ENCODE data around the gene INTS3.

DNA sequence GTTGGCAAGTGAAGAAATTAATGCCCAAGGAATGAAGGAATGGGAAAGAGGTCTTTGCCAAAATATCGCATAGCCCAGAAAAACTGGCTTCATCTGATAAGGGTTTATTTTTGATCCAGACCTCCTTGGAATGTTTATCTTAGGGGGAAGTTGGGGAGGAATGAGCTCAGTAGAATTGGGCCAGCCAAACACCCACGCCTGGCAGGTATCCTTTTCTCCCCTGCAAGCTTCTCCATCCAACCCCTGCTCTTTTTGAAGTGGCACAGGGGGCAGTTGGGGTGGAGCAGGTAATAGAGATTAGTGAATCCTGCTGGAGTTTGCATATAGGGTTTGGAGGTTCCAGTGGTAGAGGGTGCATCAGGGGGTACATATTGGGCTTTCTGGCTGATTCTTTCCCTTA, 21.1 kb downstream of the INTS3 start:
- TF ChIP-seq, protein P1, sequence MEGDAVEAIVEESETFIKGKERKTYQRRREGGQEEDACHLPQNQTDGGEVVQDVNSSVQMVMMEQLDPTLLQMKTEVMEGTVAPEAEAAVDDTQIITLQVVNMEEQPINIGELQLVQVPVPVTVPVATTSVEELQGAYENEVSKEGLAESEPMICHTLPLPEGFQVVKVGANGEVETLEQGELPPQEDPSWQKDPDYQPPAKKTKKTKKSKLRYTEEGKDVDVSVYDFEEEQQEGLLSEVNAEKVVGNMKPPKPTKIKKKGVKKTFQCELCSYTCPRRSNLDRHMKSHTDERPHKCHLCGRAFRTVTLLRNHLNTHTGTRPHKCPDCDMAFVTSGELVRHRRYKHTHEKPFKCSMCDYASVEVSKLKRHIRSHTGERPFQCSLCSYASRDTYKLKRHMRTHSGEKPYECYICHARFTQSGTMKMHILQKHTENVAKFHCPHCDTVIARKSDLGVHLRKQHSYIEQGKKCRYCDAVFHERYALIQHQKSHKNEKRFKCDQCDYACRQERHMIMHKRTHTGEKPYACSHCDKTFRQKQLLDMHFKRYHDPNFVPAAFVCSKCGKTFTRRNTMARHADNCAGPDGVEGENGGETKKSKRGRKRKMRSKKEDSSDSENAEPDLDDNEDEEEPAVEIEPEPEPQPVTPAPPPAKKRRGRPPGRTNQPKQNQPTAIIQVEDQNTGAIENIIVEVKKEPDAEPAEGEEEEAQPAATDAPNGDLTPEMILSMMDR (IDR thresholded peaks at IDR 0.05): no peak
- no peak for TF ChIP-seq POLR2A (IDR thresholded peaks at IDR 0.05)
